Smooth muscle cell (in vitro differentiated cells): ENCODE results near the gene USF2. TPM values are rescaled to one million over a fixed set of nuclear protein-coding genes. Genes with fewer than 3 reads are reported as not detected.
A peak's percentile ranks its signal among the peaks of the same experiment; 100 is the strongest.
"Not testable (repeated sequence)": the region's sequence is repeated elsewhere in the genome, so short reads cannot be mapped to it uniquely, and the experiment has no call there.

Experiments
- DNase-seq: peaks from one replicate; lab custom pipeline; 2025; ENCODE audit not compliant: unreplicated experiment; lab: John Stamatoyannopoulos, UW
- H2AFZ ChIP-seq: fragments of 200-600 bp; sonication (generic); 2 replicates; pipeline ENCODE4 v1.6.0; 2016; ENCODE audit warnings: antibody characterized with exemption, low read depth, mild to moderate bottlenecking
- H3F3A ChIP-seq: fragments of 200-600 bp; sonication (generic); 2 replicates; pipeline ENCODE4 v1.6.0; 2017; ENCODE audit warnings: antibody characterized with exemption, low read depth
- H3K27ac ChIP-seq: fragments of 200-600 bp; sonication (generic); 2 replicates; pipeline ENCODE4 v1.5.1; 2016; ENCODE audit warnings: low read depth, mild to moderate bottlenecking
- H3K27me3 ChIP-seq: fragments of 200-600 bp; sonication (generic); 2 replicates; pipeline ENCODE4 v1.6.1; 2016; ENCODE audit warnings: low read depth, mild to moderate bottlenecking
- H3K36me3 ChIP-seq: fragments of 200-600 bp; sonication (generic); 2 replicates; pipeline ENCODE4 v1.5.1; 2016; ENCODE audit warnings: low read depth
- H3K4me1 ChIP-seq: fragments of 200-600 bp; sonication (generic); 2 replicates; pipeline ENCODE4 v1.5.1; 2016; ENCODE audit warnings: low read depth
- H3K4me2 ChIP-seq: fragments of 200-600 bp; sonication (generic); 2 replicates; pipeline ENCODE4 v1.6.0; 2016; ENCODE audit warnings: mild to moderate bottlenecking
- H3K4me3 ChIP-seq: fragments of 200-600 bp; sonication (generic); 2 replicates; pipeline ENCODE4 v1.5.1; 2016; ENCODE audit warnings: mild to moderate bottlenecking
- H3K79me2 ChIP-seq: fragments of 200-600 bp; sonication (generic); 2 replicates; pipeline ENCODE4 v1.6.0; 2016; ENCODE audit warnings: low read depth, mild to moderate bottlenecking
- H3K9ac ChIP-seq: fragments of 200-600 bp; sonication (generic); 2 replicates; pipeline ENCODE4 v1.6.0; 2016; ENCODE audit warnings: low read depth
- H3K9me3 ChIP-seq: fragments of 200-600 bp; sonication (generic); replicated peaks from 2 replicates; pipeline ENCODE4 v1.5.1; 2016; ENCODE audit warnings: low read depth
- H4K20me1 ChIP-seq: fragments of 200-600 bp; sonication (generic); 2 replicates; pipeline ENCODE4 v1.6.0; 2016; ENCODE audit warnings: low read depth
- whole genome bisulfite sequencing: methylation state at CpG from one replicate; pipeline ENCODE4 v1.1.7; 2016; ENCODE audit warnings: low lambda C conversion rate; 5-methylcytosine and 5-hydroxymethylcytosine counted together
- polyA plus RNA-seq: library from polyadenylated mRNA; unstranded; fragments of >200 nt; fragmentation: Nextera tagmentation; extraction: Ambion mirVana; gene quantifications from 2 replicates; pipeline ENCODE4 v1.2.1, GENCODE V29; 2016
- total RNA-seq: library from RNA; depleted of rRNA; stranded (reverse); fragments of >200 nt; gene quantifications from 2 replicates; pipeline ENCODE4 v1.2.3, GENCODE V29; 2014
- TF ChIP-seq, protein P1 (sequence below): fragments of 200-600 bp; sonication (generic); IDR thresholded peaks from 2 replicates; pipeline ENCODE4 v1.5.1; 2017; ENCODE audit warnings: borderline replicate concordance, mild to moderate bottlenecking, antibody characterized with exemption; ENCODE audit not compliant: insufficient read depth, poor library complexity, severe bottlenecking

The USF2 gene, protein sequence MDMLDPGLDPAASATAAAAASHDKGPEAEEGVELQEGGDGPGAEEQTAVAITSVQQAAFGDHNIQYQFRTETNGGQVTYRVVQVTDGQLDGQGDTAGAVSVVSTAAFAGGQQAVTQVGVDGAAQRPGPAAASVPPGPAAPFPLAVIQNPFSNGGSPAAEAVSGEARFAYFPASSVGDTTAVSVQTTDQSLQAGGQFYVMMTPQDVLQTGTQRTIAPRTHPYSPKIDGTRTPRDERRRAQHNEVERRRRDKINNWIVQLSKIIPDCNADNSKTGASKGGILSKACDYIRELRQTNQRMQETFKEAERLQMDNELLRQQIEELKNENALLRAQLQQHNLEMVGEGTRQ
- total RNA-seq (30.4 and 34.4 TPM in 2 replicates), polyA plus RNA-seq (20.0 and 22.7 TPM in 2 replicates)

DNA sequence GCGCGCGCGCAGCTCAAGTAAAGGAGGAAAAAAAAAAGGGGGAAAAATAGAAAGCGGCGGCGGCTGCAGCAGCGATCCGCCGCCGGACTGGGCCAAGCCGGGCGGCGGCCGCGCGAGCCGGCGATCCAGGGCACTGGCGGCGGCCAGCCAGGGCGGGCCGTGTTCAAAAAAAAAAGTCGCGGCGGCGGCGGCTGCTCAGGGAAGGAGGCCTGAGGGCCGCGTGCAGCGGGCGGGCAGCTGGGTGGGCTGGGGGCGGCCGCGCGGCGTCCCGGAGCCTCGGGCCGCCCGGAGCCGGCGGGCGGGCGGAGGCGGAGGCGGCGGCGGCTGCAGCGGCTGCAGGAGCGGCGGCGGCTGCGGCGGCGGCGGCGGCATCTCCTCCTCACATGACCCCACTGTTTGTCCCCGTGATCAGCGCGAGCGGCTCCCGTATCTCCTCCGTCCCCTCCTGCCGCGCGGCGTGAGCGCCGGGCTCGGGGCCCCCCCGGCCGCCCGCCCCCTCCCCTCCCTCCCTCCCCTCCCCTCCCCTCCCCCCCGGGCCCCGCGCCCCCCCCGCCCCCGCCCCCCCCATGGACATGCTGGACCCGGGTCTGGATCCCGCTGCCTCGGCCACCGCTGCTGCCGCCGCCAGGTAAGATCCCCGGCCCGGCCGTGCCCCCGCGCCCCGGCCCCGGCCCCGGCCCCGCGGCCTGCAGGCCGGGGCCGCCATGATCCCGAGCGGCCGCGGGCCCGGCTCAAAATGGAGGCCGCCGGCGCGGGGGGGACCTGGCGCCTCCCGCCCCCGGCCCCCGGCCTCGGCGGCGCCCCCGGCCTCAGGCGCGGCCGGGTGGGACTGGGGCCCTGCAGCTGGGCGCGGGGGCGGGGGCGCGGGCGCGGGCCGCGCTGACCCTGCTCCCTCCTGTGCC lies at the start of gene USF2:
USF2 (plus strand) TSS at position 427 of the 902 bp plus-strand sequence; CDS start at position 567, 140 bp downstream.
- peak within 1 kb of the TSS; percentile 100 for H3K4me2 ChIP-seq
- H3K4me3 ChIP-seq, result peak within 1 kb of the TSS; percentile 90
- WGBS, result no CpG with 5 or more reads among the region's 126 CpGs
- peaks cover 3% of the 10 kb centered on the region for H3K4me1 ChIP-seq
- H3K79me2 ChIP-seq, result peaks cover 8% of the 10 kb centered on the region
- no peaks in the 10 kb centered on the region for H3K27me3 ChIP-seq
- H2AFZ ChIP-seq, result peak within 1 kb of the TSS; percentile 90
- peaks cover 14% of the 10 kb centered on the region for H4K20me1 ChIP-seq
- peak within 1 kb of the TSS; percentile 86 for H3K9ac ChIP-seq
- H3K9me3 ChIP-seq, result no peaks in the 10 kb centered on the region
- H3K36me3 ChIP-seq, result no peaks in the 10 kb centered on the region
- H3K27ac ChIP-seq, result peak within 1 kb of the TSS; percentile 71
- TF ChIP-seq, protein P1, sequence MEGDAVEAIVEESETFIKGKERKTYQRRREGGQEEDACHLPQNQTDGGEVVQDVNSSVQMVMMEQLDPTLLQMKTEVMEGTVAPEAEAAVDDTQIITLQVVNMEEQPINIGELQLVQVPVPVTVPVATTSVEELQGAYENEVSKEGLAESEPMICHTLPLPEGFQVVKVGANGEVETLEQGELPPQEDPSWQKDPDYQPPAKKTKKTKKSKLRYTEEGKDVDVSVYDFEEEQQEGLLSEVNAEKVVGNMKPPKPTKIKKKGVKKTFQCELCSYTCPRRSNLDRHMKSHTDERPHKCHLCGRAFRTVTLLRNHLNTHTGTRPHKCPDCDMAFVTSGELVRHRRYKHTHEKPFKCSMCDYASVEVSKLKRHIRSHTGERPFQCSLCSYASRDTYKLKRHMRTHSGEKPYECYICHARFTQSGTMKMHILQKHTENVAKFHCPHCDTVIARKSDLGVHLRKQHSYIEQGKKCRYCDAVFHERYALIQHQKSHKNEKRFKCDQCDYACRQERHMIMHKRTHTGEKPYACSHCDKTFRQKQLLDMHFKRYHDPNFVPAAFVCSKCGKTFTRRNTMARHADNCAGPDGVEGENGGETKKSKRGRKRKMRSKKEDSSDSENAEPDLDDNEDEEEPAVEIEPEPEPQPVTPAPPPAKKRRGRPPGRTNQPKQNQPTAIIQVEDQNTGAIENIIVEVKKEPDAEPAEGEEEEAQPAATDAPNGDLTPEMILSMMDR, result no peak
- H3F3A ChIP-seq, result peaks cover 17% of the 10 kb centered on the region
- peak; percentile 58 for DNase-seq

DNA sequence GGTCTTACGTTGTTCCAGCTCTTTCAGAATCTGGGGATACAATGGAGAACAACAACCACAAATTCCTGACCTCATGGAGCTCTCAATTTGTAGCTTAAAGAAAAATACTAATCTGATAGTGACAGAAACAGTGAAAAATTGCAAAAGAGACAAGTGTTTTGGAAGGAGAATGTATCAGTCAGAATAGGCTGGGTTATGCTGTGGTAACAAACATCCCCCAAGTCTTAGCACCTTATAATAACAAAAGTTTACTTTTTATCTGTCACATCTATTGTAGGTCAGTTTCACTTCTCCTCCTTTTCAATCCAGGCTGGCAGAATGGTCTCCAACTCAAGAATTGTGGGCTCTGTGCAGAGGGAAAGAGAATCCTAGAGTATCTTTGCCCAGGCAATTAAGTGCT lies 49.8 kb upstream of the USF2 start:
- H3K4me3 ChIP-seq, result no peak overlapping the region
- no peak overlapping the region for H3K4me2 ChIP-seq
- H3K4me1 ChIP-seq, result no peaks in the 10 kb centered on the region
- H3K9me3 ChIP-seq, result no peaks in the 10 kb centered on the region
- H3K36me3 ChIP-seq, result no peaks in the 10 kb centered on the region
- 83% methylated on average over 1 of the region's 1 CpG for WGBS
- H3F3A ChIP-seq, result no peaks in the 10 kb centered on the region
- H3K27me3 ChIP-seq, result no peaks in the 10 kb centered on the region
- H4K20me1 ChIP-seq, result no peaks in the 10 kb centered on the region
- H3K9ac ChIP-seq, result no peak overlapping the region
- H3K27ac ChIP-seq, result no peak overlapping the region
- TF ChIP-seq, protein P1, result no peak
- H3K79me2 ChIP-seq, result no peaks in the 10 kb centered on the region
- no peak for DNase-seq
- no peak overlapping the region for H2AFZ ChIP-seq

DNA sequence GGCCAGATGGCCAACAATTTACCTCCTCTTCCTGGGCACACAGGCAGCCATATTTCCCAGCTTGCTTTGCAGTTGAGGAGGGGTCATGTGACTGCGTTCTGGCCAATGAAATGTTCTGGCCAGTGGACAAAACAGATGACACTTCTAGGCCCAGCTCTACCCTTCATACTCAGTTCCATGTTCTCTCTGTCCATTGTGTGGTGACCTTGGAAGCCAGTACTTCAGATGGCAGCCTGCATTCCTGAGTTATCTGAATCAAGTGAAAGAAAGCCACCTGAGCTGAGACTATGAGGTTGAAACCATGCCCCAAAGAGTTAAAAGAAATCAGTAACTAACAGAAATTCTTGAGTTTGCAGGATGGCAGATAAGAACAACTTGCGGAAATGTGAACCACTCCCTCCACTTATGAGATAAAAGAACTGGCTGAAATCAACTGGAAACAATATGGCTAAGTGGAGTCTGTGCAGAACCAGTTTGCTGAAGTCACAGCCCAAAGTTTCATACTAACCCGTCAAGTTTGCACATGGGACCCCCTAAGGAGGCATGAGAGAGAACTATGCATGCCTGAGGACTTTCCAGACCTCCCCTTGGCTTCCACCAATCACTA lies 48.3 kb upstream of the USF2 start:
- TF ChIP-seq, protein P1, result no peak

DNA sequence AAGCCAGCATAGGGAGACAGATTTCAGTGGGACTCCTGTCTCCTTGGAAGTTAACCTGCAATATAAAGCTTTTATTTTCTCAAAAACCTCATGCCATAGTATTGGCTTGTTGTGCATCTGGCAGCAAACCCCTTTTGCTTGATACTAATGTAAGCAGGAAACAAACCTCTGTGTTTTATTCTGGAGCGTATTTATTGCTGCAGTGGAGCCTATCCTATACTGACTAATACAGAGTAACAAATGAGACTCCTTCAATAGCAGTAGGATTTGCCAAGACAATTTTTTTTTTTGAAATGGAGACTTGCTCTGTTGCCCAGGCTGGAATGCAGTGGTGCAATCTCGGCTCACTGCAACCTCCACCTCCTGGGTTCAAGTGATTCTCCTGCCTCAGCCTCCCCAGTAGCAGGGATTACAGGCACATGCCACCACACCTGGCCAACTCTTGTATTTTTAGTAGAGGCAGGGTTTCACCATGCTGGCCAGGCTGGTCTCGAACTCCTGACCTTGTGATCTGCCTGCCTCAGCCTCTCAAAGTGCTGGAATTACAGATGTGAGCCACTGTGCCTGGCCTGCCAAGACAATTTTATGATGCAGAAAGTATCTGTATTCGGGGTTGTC lies 47.7 kb upstream of the USF2 start:
- not testable (repeated sequence) for H3K4me2 ChIP-seq, H3K4me1 ChIP-seq, H3K4me3 ChIP-seq, DNase-seq, H3K79me2 ChIP-seq, H3K36me3 ChIP-seq, H4K20me1 ChIP-seq, H3K9ac ChIP-seq, H3K27ac ChIP-seq, H3K9me3 ChIP-seq, H3F3A ChIP-seq, H2AFZ ChIP-seq, H3K27me3 ChIP-seq
- 88% methylated on average over 4 of the region's 4 CpGs for WGBS

More for the DNA sequence above, 48.3 kb upstream of the USF2 start:
- H4K20me1 ChIP-seq, result no peaks in the 10 kb centered on the region
- WGBS, result 58% methylated on average over 3 of the region's 3 CpGs
- no peak overlapping the region for H3K27ac ChIP-seq
- DNase-seq, result no peak
- H3F3A ChIP-seq, result no peaks in the 10 kb centered on the region
- H3K4me2 ChIP-seq, result no peak overlapping the region
- H2AFZ ChIP-seq, result no peak overlapping the region
- H3K79me2 ChIP-seq, result no peaks in the 10 kb centered on the region
- no peaks in the 10 kb centered on the region for H3K36me3 ChIP-seq
- H3K27me3 ChIP-seq, result no peaks in the 10 kb centered on the region
- no peaks in the 10 kb centered on the region for H3K4me1 ChIP-seq
- H3K4me3 ChIP-seq, result no peak overlapping the region
- H3K9me3 ChIP-seq, result no peaks in the 10 kb centered on the region
- H3K9ac ChIP-seq, result no peak overlapping the region
